22Rv1 (cell line): ENCODE results near the gene HAO1.

Source experiments
- CTCF ChIP-seq: fragments of 450-650 bp; IDR thresholded peaks from 2 replicates; pipeline ENCODE4 v1.5.1; 2017; ENCODE audit warnings: mild to moderate bottlenecking
- ZFX ChIP-seq: fragments of 450-650 bp; IDR thresholded peaks from 2 replicates; pipeline ENCODE4 v1.6.1; 2017; ENCODE audit warnings: antibody characterized with exemption, borderline replicate concordance

- no peak for TF ChIP-seq CTCF
- no peak for TF ChIP-seq ZFX
Measured at GRCh38 chr20:7943891-7944290, 3.6 kb upstream of the HAO1 start.
